Upper lobe of left lung (tissue), 6 donors: ENCODE measurements around the gene OR52E8. TPM values are rescaled to one million over a fixed set of nuclear protein-coding genes. Genes with fewer than 3 reads are reported as not detected.

Source experiments
- ATAC-seq, 2 donors: fragments of 200-7000 bp; cut with Tn5 transposase; one replicate each; pipeline ENCODE4 v1.9.1; 2022; ENCODE audit warnings: mild to moderate bottlenecking in 2 of 2, moderate library complexity in 2 of 2; ENCODE audit not compliant: low FRiP score in 2 of 2
- DNase-seq, 2 donors: peaks; one replicate each; pipeline ENCODE4 v3.0.0-alpha.2; 2019 to 2020
- H3K27ac ChIP-seq, 4 donors: fragments of 200-600 bp; sonication (generic); one replicate each; pipeline ENCODE4 v1.5.1; 2016 to 2019
- H3K27me3 ChIP-seq, 4 donors: fragments of 200-600 bp; sonication (generic); one replicate each; pipeline ENCODE4 v1.5.1; 2017 to 2019
- H3K36me3 ChIP-seq, 4 donors: fragments of 200-600 bp; sonication (generic); one replicate each; pipeline ENCODE4 v1.5.1; 2016 to 2019
- H3K4me1 ChIP-seq, 4 donors: fragments of 200-600 bp; sonication (generic); one replicate each; pipeline ENCODE4 v1.5.1; 2018 to 2019
- H3K4me3 ChIP-seq, 4 donors: fragments of 200-600 bp; sonication (generic); one replicate each; pipeline ENCODE4 v1.5.1; 2017 to 2019; ENCODE audit warnings: mild to moderate bottlenecking in 2 of 4, moderate library complexity in 1 of 4
- H3K9me3 ChIP-seq, 4 donors: fragments of 200-600 bp; sonication (generic); one replicate each; pipeline ENCODE4 v1.5.1; 2018 to 2019
- EP300 ChIP-seq, 4 donors: sonication (generic); formaldehyde crosslinking; IDR thresholded peaks; one replicate each; pipeline ENCODE4 v1.5.1; 2017; ENCODE audit warnings: antibody characterized with exemption in 4 of 4, control low read depth in 2 of 4
- POLR2A ChIP-seq, 4 donors: fragments of 450-650 bp; IDR thresholded peaks; one replicate each; pipeline ENCODE4 v1.5.1; 2016 to 2017; ENCODE audit warnings: antibody characterized with exemption in 4 of 4, mild to moderate bottlenecking in 2 of 4
- POLR2AphosphoS5 ChIP-seq, 2 donors: sonication (generic); formaldehyde crosslinking; IDR thresholded peaks; one replicate each; pipeline ENCODE4 v1.5.1; 2017; ENCODE audit warnings: antibody characterized with exemption in 2 of 2
- WGBS, 2 donors: methylation state at CpG; one replicate each; pipeline ENCODE4 v1.1.5; 2017 to 2018; 5-methylcytosine and 5-hydroxymethylcytosine counted together
- total RNA-seq, 6 donors: library from RNA; depleted of rRNA in 4 of 6; stranded (reverse); fragments of >200 nt in 4 of 6; gene quantifications; one replicate each; pipeline versions ENCODE4 v1.1.0 to v1.2.1, GENCODE V29; 2016 to 2021
- TF ChIP-seq, protein P1 (sequence below), 6 experiments: fragments of 450-650 bp in 4 of 6; fragments of 200-600 bp in 2 of 6; sonication (generic) in 2 of 6; IDR thresholded peaks; one replicate each; pipeline ENCODE4 v1.5.1; 2016 to 2019; ENCODE audit warnings: antibody characterized with exemption in 6 of 6
- donor health status: DM: no; HTN: no; CAD: no; lungs with moderate emphysema.
- donor health status: DM: no; HTN: yes; CAD: no; lungs with severe emphysema.

OR52E8 gene
- total RNA-seq, 6 donors from 2014 or later: not detected

DNA sequence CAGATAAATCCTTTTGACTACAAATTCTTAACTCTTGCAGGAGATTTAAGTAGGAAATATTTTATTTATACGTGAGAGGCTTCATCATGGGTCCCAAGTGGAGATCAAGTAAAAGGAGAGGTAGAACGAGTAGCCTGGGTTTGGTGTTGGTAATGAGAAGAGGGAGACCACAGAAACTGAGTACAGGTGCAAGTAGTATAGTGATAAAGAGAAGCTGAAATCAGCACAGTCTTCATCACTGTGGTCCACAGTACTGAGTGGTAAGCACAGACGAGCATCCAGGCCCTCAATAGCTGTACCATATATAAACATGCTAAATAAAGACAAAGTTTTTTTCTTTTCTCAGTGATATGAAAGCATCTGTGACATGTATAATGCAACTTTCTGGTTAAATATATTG lies 29.7 kb upstream of the OR52E8 start:
- DNase-seq: no peak
- Histone ChIP-seq H3K27me3 (no peaks in the 10 kb centered on the region), H3K36me3 (no peaks in the 10 kb centered on the region), H3K27ac (no peak overlapping the region), H3K4me1 (no peaks in the 10 kb centered on the region), H3K4me3 (no peak overlapping the region), H3K9me3 (no peaks in the 10 kb centered on the region)
- ATAC-seq: no peak
- TF ChIP-seq, protein P1, sequence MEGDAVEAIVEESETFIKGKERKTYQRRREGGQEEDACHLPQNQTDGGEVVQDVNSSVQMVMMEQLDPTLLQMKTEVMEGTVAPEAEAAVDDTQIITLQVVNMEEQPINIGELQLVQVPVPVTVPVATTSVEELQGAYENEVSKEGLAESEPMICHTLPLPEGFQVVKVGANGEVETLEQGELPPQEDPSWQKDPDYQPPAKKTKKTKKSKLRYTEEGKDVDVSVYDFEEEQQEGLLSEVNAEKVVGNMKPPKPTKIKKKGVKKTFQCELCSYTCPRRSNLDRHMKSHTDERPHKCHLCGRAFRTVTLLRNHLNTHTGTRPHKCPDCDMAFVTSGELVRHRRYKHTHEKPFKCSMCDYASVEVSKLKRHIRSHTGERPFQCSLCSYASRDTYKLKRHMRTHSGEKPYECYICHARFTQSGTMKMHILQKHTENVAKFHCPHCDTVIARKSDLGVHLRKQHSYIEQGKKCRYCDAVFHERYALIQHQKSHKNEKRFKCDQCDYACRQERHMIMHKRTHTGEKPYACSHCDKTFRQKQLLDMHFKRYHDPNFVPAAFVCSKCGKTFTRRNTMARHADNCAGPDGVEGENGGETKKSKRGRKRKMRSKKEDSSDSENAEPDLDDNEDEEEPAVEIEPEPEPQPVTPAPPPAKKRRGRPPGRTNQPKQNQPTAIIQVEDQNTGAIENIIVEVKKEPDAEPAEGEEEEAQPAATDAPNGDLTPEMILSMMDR (IDR thresholded peaks at IDR 0.05): no peak
- TF ChIP-seq EP300 (IDR thresholded peaks at IDR 0.05) (no peak), POLR2A (IDR thresholded peaks at IDR 0.05) (no peak), POLR2AphosphoS5 (IDR thresholded peaks at IDR 0.05) (no peak)
- 69 to 76% methylated on average over 3 of the region's 3 CpGs for WGBS, 2 donors

DNA sequence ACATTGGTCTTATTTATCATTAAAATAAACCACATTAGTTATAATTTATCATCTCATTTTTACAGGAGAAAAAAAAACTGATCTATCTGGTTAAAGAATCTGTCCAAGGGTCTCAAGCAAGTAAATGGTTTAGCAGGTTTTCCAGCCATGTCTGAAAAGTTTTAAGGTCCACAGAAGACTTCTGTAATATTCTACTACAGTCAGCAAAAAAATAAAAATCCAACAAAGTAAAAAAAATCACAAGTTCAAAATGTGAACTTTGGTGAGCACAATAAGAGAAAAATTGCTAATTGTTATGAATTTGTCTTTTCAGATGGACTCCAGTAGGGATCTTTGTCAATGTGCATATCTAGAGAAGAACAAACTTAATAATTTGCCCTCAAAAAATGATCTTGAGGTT lies 24.3 kb upstream of the OR52E8 start:
- no peaks in the 10 kb centered on the region for H3K36me3 ChIP-seq
- H3K9me3 ChIP-seq: no peaks in the 10 kb centered on the region
- ATAC-seq: no peak

DNA sequence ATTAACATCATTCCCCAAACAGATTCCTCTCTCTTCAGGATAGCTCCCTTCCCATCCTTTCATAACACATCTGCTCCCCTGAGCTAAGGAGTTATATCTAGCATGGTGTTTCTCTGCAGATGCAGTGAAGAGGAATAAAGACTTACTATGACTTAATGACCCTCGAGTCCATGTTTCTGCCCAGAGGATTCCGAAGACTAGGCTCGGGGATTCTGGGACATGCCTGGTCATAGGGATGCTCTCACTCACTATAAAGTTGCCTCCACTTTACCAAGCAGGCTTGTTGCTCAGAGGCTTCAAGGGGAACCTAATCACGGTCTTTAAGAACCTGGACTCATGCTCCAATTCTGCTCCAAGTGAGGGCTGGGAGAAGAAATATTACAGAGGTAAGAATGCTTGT lies 22.8 kb upstream of the OR52E8 start, which contains the start of gene OR52E4:
Gene OR52E4, plus strand, starts transcription at position 301 of the 400 bp plus-strand sequence. CDS start 3,664 bp downstream, outside the sequence.
- ATAC-seq (no peak), DNase-seq (no peak)
- WGBS, 2 donors: 79% methylated on average over 4 of the region's 4 CpGs
- TF ChIP-seq, protein P1 (IDR thresholded peaks at IDR 0.05): no peak
- TF ChIP-seq POLR2A (IDR thresholded peaks at IDR 0.05) (no peak), EP300 (IDR thresholded peaks at IDR 0.05) (no peak), POLR2AphosphoS5 (IDR thresholded peaks at IDR 0.05) (no peak)
- Histone ChIP-seq H3K9me3 (no peaks in the 10 kb centered on the region), H3K4me3 (no peak within 1 kb of the TSS), H3K4me1 (no peaks in the 10 kb centered on the region), H3K27ac (no peak within 1 kb of the TSS), H3K36me3 (no peaks in the 10 kb centered on the region), H3K27me3 (no peaks in the 10 kb centered on the region)

More for the DNA sequence above, 24.3 kb upstream of the OR52E8 start:
- Histone ChIP-seq H3K27me3 (no peaks in the 10 kb centered on the region), H3K4me1 (no peaks in the 10 kb centered on the region), H3K27ac (no peak overlapping the region), H3K4me3 (no peak overlapping the region)
- TF ChIP-seq POLR2AphosphoS5 (IDR thresholded peaks at IDR 0.05): no peak
- no peak for DNase-seq

DNA sequence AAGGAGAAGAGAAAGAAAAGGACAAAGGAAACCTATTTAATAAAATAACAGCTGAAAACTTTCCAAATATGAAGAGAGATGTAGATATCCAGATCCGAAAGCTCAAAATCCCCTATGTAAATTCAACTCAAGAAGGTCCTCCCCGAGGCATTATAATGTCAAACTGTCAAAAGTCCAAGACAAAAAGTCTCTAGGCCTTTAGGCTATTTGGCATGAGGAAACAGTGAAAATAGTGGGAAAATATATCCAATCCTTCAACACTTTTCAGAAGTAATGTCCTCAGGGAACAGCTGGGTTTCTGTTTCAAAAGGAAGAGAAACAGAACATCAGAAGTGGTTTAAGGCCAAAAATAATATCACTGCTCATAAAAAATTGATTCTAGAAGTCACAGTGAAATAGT lies 21.1 kb upstream of the OR52E8 start:
- Histone ChIP-seq H3K4me3 (no peak overlapping the region), H3K4me1 (no peaks in the 10 kb centered on the region), H3K9me3 (no peaks in the 10 kb centered on the region), H3K36me3 (no peaks in the 10 kb centered on the region), H3K27ac (no peak overlapping the region), H3K27me3 (no peaks in the 10 kb centered on the region)
- ATAC-seq (no peak), DNase-seq (no peak)
- TF ChIP-seq POLR2AphosphoS5 (IDR thresholded peaks at IDR 0.05) (no peak), POLR2A (IDR thresholded peaks at IDR 0.05) (no peak), EP300 (IDR thresholded peaks at IDR 0.05) (no peak)
- TF ChIP-seq, protein P1 (IDR thresholded peaks at IDR 0.05): no peak
- WGBS, 2 donors: 72 to 73% methylated on average over 2 of the region's 2 CpGs

DNA sequence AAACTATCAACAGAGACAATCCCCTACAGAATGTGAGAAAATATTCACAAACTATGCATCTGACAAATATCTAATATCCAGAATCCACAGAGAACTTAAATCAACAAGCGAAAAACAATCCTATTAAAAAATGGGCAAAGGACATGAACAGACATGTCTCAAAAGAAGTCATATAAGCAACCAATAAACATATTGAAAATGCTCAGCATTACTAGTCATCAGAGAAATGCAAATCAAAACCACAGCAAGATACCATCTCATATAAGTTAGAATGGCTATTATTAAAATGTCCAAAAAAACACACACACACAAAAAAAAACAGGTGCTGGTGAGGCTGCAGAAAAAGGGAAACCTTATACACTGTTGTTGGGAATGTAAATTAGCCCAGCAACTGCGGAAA lies 8.3 kb upstream of the OR52E8 start:
- 82 to 83% methylated on average over 2 of the region's 2 CpGs for WGBS, 2 donors
- TF ChIP-seq POLR2A (IDR thresholded peaks at IDR 0.05) (no peak), EP300 (IDR thresholded peaks at IDR 0.05) (no peak), POLR2AphosphoS5 (IDR thresholded peaks at IDR 0.05) (no peak)
- TF ChIP-seq, protein P1 (IDR thresholded peaks at IDR 0.05): no peak
- no peak for ATAC-seq

More for the DNA sequence above, 8.3 kb upstream of the OR52E8 start:
- H3K9me3 ChIP-seq: no peaks in the 10 kb centered on the region
- H3K27ac ChIP-seq: no peak overlapping the region
- H3K4me3 ChIP-seq: no peak overlapping the region
- no peak for DNase-seq
- H3K27me3 ChIP-seq: no peaks in the 10 kb centered on the region
- no peaks in the 10 kb centered on the region for H3K4me1 ChIP-seq
- H3K36me3 ChIP-seq: no peaks in the 10 kb centered on the region
